CD8-positive, alpha-beta memory T cell (primary cell): ENCODE data around the gene SMIM24. TPM values are rescaled to one million over a fixed set of nuclear protein-coding genes. Genes with fewer than 3 reads are reported as not detected.

Experiments used
- CTCF ChIA-PET: fragments of 350-600 bp; sonication (Branson Sonifier 250); formaldehyde crosslinking; loops from one replicate; lab custom pipeline; 2021; ENCODE audit warnings: antibody characterized with exemption; lab: Charles Lee
- POLR2A ChIA-PET: fragments of 350-600 bp; sonication (Branson Sonifier 250); formaldehyde crosslinking; loops from one replicate; lab custom pipeline; 2021; ENCODE audit warnings: antibody characterized with exemption; lab: Charles Lee
- DNase-seq, 5 donors: peaks; one replicate each; pipeline versions ENCODE4 v3.0.0 to v3.0.0-alpha.2; 2020 to 2022; ENCODE audit warnings: mixed read lengths in 1 of 5
- H3K27ac ChIP-seq: one replicate; pipeline ENCODE4 v1.7.0; 2013; ENCODE audit warnings: low read depth, mild to moderate bottlenecking, low read length, moderate library complexity
- H3K27me3 ChIP-seq: 2 replicates; pipeline ENCODE4 v1.7.0; 2013; ENCODE audit warnings: low read length, mild to moderate bottlenecking; ENCODE audit not compliant: insufficient read depth, poor library complexity, severe bottlenecking
- H3K36me3 ChIP-seq: 2 replicates; pipeline ENCODE4 v1.7.0; 2013; ENCODE audit warnings: mild to moderate bottlenecking, low read length, moderate library complexity; ENCODE audit not compliant: insufficient read depth
- H3K4me1 ChIP-seq: 2 replicates; pipeline ENCODE4 v1.7.0; 2013; ENCODE audit warnings: mild to moderate bottlenecking, low read length, moderate library complexity; ENCODE audit not compliant: insufficient read depth
- H3K4me3 ChIP-seq: 2 replicates; pipeline ENCODE4 v1.7.0; 2013; ENCODE audit warnings: mild to moderate bottlenecking, low read length
- H3K9me3 ChIP-seq: 2 replicates; pipeline ENCODE4 v1.7.0; 2013; ENCODE audit warnings: mild to moderate bottlenecking, low read length
- H3K27ac Mint-ChIP-seq, 8 donors: one replicate each; pipeline ENCODE4 v1.8.0; 2020 to 2021; ENCODE audit warnings: mixed read lengths in 8 of 8, mild to moderate bottlenecking in 6 of 8, inconsistent platforms in 3 of 8, moderate library complexity in 3 of 8
- H3K27me3 Mint-ChIP-seq, 2 donors: one replicate each; pipeline ENCODE4 v1.8.0; 2020 to 2021; ENCODE audit warnings: mixed read lengths in 2 of 2, mild to moderate bottlenecking in 1 of 2, moderate library complexity in 1 of 2
- H3K36me3 Mint-ChIP-seq, 3 donors: one replicate each; pipeline ENCODE4 v1.8.0; 2020 to 2021; ENCODE audit warnings: mixed read lengths in 3 of 3, inconsistent platforms in 1 of 3, mild to moderate bottlenecking in 1 of 3
- H3K4me1 Mint-ChIP-seq, 3 donors: one replicate each; pipeline ENCODE4 v1.8.0; 2020 to 2021; ENCODE audit warnings: mixed read lengths in 3 of 3, inconsistent platforms in 1 of 3, mild to moderate bottlenecking in 1 of 3
- H3K4me3 Mint-ChIP-seq, 7 donors: one replicate each; pipeline ENCODE4 v1.8.0; 2020 to 2021; ENCODE audit warnings: mixed read lengths in 7 of 7, mild to moderate bottlenecking in 6 of 7, moderate library complexity in 4 of 7, inconsistent platforms in 2 of 7
- H3K9me3 Mint-ChIP-seq, 5 donors: one replicate each; pipeline ENCODE4 v1.8.0; 2020 to 2022; ENCODE audit warnings: mixed read lengths in 5 of 5, mild to moderate bottlenecking in 3 of 5, moderate library complexity in 2 of 5, inconsistent platforms in 1 of 5
- polyA plus RNA-seq: library from polyadenylated mRNA; unstranded; fragments of 300-500 nt; fragmentation: Illumina TruSeq; gene quantifications from one replicate; pipeline ENCODE4 v1.2.3, GENCODE V29; 2021
- total RNA-seq, 2 experiments: library from RNA; stranded (reverse); gene quantifications; one replicate each; pipeline ENCODE4 v1.2.3, GENCODE V29; 2021

Gene SMIM24
- total and polyA plus RNA-seq, 3 experiments from 2014 or later, result 0.66 TPM; not detected in 2

DNA sequence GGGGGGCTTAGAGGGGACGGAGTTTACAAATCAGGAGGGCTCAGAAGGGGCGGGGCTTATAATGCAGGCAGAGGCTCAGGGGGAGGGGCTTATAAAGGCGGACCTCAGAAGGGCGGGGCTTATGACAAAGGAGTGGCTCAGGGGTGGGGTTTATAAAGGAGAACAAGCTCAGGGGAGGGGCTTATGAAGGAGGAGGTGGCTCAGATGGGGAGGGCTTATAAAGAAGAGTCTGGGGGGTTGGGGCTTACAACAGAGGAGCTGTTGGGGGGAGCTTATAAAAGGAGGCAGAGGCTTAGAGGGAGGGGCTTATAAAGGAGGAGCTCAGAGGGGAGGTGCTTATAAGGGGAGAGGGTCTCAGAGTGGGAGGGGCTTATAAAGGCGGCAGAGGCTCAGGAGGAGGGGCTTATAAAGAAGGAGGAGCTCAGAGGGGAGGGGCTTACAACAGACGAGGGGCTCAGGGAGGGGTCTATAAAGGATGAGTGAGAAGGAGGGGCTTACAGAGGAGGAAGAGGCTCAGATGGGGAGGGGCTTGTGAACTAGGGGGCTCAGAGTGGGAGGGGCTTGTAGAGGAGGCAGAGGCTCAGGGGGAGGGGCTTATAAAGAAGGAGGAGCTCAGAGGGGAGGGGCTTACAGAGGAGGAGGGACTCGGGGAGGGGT, 1.0 kb downstream of the SMIM24 start:
- Mint-ChIP-seq H3K4me1 (peaks cover 10 to 16% (median 12%) of the 10 kb centered on the region in 3 donors), H3K36me3 (no peaks in the 10 kb centered on the region), H3K4me3 (peak overlapping the region in 5 of 7 donors; percentile 33 to 79 (median 62)), H3K27me3 (peaks cover 0 to under 1% of the 10 kb centered on the region in 2 donors), H3K27ac (peak overlapping the region in 1 of 8 donors; percentile 84), H3K9me3 (no peaks in the 10 kb centered on the region)
- ChIA-PET CTCF (interaction anchor here (0.6 to 0.9 kb wide), 2 partner anchors 34 to 50 kb away, joined by 3 read pairs; no protein-coding TSS in a partner anchor), POLR2A (interaction anchor here (0.6 kb wide), 2 partner anchors 54 to 138 kb away, joined by 4 read pairs; no protein-coding TSS in a partner anchor)
- peaks cover 9% of the 10 kb centered on the region for H3K4me1 ChIP-seq
- peak; percentile 25 to 71 (median 51) for DNase-seq
- no peaks in the 10 kb centered on the region for H3K36me3 ChIP-seq
- no peak overlapping the region for H3K4me3 ChIP-seq
- no peaks in the 10 kb centered on the region for H3K9me3 ChIP-seq
- H3K27me3 ChIP-seq, result no peaks in the 10 kb centered on the region
- no peak overlapping the region for H3K27ac ChIP-seq

DNA sequence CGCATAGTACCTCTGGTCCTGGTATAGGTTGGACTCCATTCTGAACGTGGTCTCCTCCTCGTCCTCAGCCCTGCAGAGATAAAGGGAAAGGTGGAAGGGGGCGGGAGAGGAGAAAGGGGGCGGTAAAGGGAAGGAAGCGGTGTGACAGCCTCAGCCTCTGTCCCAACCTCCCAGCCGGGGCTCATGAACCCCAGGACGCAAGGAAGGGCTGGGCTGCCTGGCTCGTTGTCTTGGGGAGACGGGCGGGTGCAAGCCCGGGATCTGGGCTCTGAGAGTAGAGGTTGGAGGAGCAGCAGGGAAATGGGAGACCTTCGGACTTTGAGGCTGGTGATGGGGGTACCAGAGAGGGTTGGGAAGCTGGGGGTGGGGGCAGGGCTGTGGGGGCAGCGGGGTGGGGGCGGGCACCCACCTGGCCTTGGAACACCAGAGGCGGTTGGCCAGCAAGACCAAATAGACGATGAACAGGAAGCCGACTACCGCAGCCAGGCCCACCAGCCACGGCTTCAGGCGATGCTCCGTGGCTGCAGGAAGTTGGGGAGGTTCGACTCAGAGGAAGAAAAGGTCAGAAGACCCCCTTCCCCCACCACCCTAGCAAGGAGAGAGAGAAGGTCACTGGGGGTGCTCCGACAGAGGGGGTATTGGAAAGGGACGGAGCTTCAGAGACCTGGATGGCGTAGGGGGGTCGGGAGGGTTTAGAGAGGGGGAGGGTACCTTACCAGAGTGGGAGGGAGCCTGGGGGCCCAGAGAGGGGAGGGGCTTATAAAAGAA, 1.7 kb downstream of the SMIM24 start:
- H3K4me3 ChIP-seq, result no peak overlapping the region
- no peaks in the 10 kb centered on the region for H3K27me3 ChIP-seq
- ChIA-PET POLR2A (interaction anchor here (0.6 kb wide), 1 partner anchor 137 kb away, joined by 4 read pairs; no protein-coding TSS in a partner anchor), CTCF (interaction anchor here (0.9 kb wide), 1 partner anchor 49 kb away, joined by 3 read pairs; no protein-coding TSS in a partner anchor)
- Mint-ChIP-seq H3K27me3 (no peaks in the 10 kb centered on the region), H3K27ac (peak overlapping the region in 4 of 8 donors; percentile 22 to 84 (median 74)), H3K9me3 (no peaks in the 10 kb centered on the region), H3K36me3 (no peaks in the 10 kb centered on the region), H3K4me1 (peaks cover 10 to 16% (median 12%) of the 10 kb centered on the region in 3 donors), H3K4me3 (peak overlapping the region in 5 of 7 donors; percentile 62 to 79 (median 72))
- peak in 2 of 5 donors; percentile 3 to 20 for DNase-seq
- no peak overlapping the region for H3K27ac ChIP-seq
- peaks cover 9% of the 10 kb centered on the region for H3K4me1 ChIP-seq
- no peaks in the 10 kb centered on the region for H3K9me3 ChIP-seq
- H3K36me3 ChIP-seq, result no peaks in the 10 kb centered on the region

DNA sequence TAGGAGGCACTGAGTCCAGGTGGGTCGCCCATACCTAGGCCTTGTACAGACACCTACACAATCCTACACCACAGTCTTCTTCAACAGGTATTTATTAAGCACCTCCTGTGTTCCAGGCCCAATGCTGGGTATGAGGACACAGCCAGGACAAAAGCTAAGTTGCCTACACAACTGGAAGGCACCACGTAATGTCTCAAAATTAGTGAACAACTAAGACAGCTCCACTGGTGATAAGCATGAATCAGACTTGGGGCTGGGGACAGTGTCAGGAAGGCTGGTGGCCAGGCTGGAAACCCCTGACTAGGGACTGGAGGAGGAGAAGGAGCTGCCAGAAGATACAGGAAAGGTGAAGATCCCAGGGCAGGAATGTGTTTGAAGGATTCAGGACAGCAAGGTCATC, 2.4 kb downstream of the SMIM24 start:
- H3K27ac Mint-ChIP-seq, result peak overlapping the region in 3 of 8 donors; percentile 29 to 91 (median 69)
- no peaks in the 10 kb centered on the region for H3K36me3 Mint-ChIP-seq
- Histone ChIP-seq H3K4me3 (no peak overlapping the region), H3K4me1 (peaks cover 9% of the 10 kb centered on the region), H3K27ac (no peak overlapping the region), H3K9me3 (no peaks in the 10 kb centered on the region), H3K36me3 (no peaks in the 10 kb centered on the region), H3K27me3 (no peaks in the 10 kb centered on the region)
- POLR2A ChIA-PET, result no interaction called here
- no peaks in the 10 kb centered on the region for H3K27me3 Mint-ChIP-seq
- H3K9me3 Mint-ChIP-seq, result no peaks in the 10 kb centered on the region
- peaks cover 10 to 16% (median 12%) of the 10 kb centered on the region in 3 donors for H3K4me1 Mint-ChIP-seq
- DNase-seq, result no peak
- CTCF ChIA-PET, result no interaction called here
- H3K4me3 Mint-ChIP-seq, result peak overlapping the region in 5 of 7 donors; percentile 5 to 70 (median 62)

DNA sequence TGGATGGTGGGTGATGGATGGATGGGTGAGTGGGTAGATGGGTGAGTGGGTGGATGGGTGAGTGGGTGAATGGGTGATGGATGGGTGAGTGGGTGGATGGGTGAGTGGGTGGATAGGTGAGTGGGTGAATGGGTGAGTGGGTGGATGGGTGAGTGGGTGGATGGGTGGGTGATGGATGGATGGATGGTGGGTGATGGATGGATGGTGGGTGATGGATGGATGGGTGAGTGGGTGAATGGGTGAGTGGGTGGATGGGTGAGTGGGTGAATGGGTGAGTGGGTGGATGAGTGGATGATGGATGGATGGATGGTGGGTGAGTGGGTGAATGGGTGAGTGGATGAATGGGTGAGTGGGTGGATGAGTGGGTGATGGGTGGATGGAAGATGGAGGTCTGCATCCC, 2.8 kb downstream of the SMIM24 start:
- H3K36me3 ChIP-seq, result no peaks in the 10 kb centered on the region
- no peaks in the 10 kb centered on the region for H3K9me3 ChIP-seq
- ChIA-PET POLR2A (no interaction called here), CTCF (no interaction called here)
- Mint-ChIP-seq H3K27ac (no peak overlapping the region), H3K4me3 (no peak overlapping the region), H3K9me3 (no peaks in the 10 kb centered on the region), H3K27me3 (no peaks in the 10 kb centered on the region), H3K4me1 (peaks cover 10 to 16% (median 12%) of the 10 kb centered on the region in 3 donors), H3K36me3 (no peaks in the 10 kb centered on the region)
- no peak overlapping the region for H3K27ac ChIP-seq
- H3K4me3 ChIP-seq, result no peak overlapping the region
- no peaks in the 10 kb centered on the region for H3K27me3 ChIP-seq
- H3K4me1 ChIP-seq, result peaks cover 9% of the 10 kb centered on the region
- no peak for DNase-seq

DNA sequence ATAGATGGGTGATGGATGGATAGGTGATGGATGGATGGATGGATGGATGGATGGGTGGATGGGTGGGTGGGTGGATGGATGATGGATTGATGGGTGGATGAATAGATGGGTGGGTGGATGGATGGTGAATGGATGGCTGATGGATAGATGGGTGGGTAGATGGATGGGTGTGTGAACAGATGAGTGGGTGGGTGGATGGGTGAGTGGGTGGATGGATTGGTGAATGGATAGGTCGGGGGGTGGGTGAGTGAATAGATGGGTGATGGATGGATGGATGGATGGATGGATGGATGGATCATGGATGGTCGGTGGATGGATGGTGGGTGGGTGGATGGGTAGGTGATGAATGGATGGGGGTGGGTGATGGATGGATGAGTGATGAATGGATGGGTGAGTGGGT, 3.5 kb downstream of the SMIM24 start:
- Mint-ChIP-seq H3K4me1 (peaks cover 10 to 16% (median 12%) of the 10 kb centered on the region in 3 donors), H3K9me3 (no peaks in the 10 kb centered on the region), H3K4me3 (no peak overlapping the region), H3K27ac (no peak overlapping the region), H3K36me3 (no peaks in the 10 kb centered on the region), H3K27me3 (no peaks in the 10 kb centered on the region)
- POLR2A ChIA-PET, result no interaction called here
- Histone ChIP-seq H3K9me3 (no peaks in the 10 kb centered on the region), H3K36me3 (no peaks in the 10 kb centered on the region), H3K27ac (no peak overlapping the region), H3K4me1 (peaks cover 9% of the 10 kb centered on the region), H3K4me3 (no peak overlapping the region), H3K27me3 (no peaks in the 10 kb centered on the region)
- DNase-seq, result no peak
- CTCF ChIA-PET, result no interaction called here

DNA sequence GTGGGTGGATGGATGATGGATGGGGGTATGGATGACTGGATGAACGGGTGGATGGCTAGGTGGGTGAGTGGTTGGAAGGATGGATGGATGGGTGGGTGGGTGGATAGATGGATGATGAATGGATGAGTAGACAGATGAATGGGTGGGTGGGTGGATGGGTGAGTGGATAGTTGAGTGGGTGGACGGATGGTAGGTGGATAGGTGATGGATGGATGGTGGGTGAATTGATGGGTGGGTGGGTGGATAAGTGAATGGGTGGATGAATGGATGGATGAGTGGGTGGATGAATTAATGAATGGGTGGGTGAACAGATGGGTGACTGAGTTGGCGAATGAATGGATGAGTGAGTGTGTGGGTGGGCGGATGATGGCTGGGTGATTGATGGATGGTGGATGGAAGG, 4.9 kb downstream of the SMIM24 start:
- Histone ChIP-seq H3K4me3 (no peak overlapping the region), H3K27ac (no peak overlapping the region), H3K4me1 (peaks cover 9% of the 10 kb centered on the region), H3K9me3 (no peaks in the 10 kb centered on the region), H3K27me3 (no peaks in the 10 kb centered on the region), H3K36me3 (no peaks in the 10 kb centered on the region)
- POLR2A ChIA-PET, result no interaction called here
- Mint-ChIP-seq H3K36me3 (no peaks in the 10 kb centered on the region), H3K4me1 (peaks cover 10 to 16% (median 12%) of the 10 kb centered on the region in 3 donors), H3K9me3 (no peaks in the 10 kb centered on the region), H3K27me3 (peaks cover 0 to 1% of the 10 kb centered on the region in 2 donors), H3K27ac (no peak overlapping the region), H3K4me3 (no peak overlapping the region)
- CTCF ChIA-PET, result no interaction called here
- DNase-seq, result no peak

DNA sequence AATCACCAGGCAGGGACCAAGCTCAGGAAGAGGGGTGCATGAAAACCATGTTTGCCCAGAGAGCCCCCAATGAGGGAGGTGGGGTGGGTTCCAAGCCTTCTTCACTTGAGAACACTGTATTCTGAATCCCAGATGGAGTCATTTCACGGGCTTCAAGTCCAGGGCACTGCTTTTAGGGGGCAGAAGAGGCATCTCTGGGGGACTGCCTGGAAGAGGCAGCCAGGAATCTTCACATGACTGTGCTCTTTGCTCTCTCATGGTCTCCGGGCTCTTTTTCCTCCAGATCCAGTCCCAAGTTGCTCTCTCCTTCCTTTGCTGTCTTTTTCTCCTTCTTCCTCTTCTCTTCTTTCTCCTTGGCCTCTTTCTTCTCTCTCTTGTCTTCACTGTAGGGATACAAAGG, 5.7 kb downstream of the SMIM24 start:
- H3K27me3 Mint-ChIP-seq, result peaks cover 0 to 1% of the 10 kb centered on the region in 2 donors
- peaks cover 10 to 16% (median 12%) of the 10 kb centered on the region in 3 donors for H3K4me1 Mint-ChIP-seq
- H3K36me3 ChIP-seq, result no peaks in the 10 kb centered on the region
- no peak overlapping the region for H3K27ac Mint-ChIP-seq
- H3K4me1 ChIP-seq, result peaks cover 9% of the 10 kb centered on the region
- H3K4me3 Mint-ChIP-seq, result no peak overlapping the region
- no peaks in the 10 kb centered on the region for H3K27me3 ChIP-seq
- DNase-seq, result no peak
- H3K36me3 Mint-ChIP-seq, result no peaks in the 10 kb centered on the region
- H3K4me3 ChIP-seq, result no peak overlapping the region
- no peaks in the 10 kb centered on the region for H3K9me3 ChIP-seq
- ChIA-PET CTCF (no interaction called here), POLR2A (no interaction called here)
- H3K27ac ChIP-seq, result no peak overlapping the region
- no peaks in the 10 kb centered on the region for H3K9me3 Mint-ChIP-seq

DNA sequence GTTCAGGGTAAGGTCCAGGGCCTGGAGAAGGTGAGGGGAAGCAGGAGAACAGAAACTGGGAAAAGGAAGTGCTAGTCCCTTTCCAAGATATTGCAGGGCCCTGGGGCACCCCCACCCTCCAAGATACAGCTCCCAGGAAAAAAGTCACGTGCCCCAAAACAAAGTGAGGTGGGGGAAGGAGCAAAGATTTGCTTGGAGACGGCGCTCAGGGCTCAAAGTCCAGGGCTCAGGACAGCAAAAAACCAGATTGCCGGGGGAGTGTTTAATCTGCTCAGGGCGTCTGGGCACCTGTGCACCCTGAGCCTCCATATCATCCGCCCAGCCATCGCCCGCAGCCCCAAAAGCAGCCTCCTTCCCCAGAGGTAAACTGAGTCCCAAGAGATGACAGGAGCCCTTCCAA, 6.3 kb downstream of the SMIM24 start:
- CTCF ChIA-PET, result interaction anchor here (1.3 kb wide), 1 partner anchor 144 kb away, joined by 3 read pairs; no protein-coding TSS in a partner anchor
- Histone ChIP-seq H3K36me3 (no peaks in the 10 kb centered on the region), H3K9me3 (no peaks in the 10 kb centered on the region), H3K4me1 (peaks cover 3% of the 10 kb centered on the region), H3K4me3 (no peak overlapping the region), H3K27ac (no peak overlapping the region), H3K27me3 (no peaks in the 10 kb centered on the region)
- no peaks in the 10 kb centered on the region for H3K9me3 Mint-ChIP-seq
- peaks cover 0 to 1% of the 10 kb centered on the region in 2 donors for H3K27me3 Mint-ChIP-seq
- H3K4me3 Mint-ChIP-seq, result no peak overlapping the region
- POLR2A ChIA-PET, result no interaction called here
- H3K27ac Mint-ChIP-seq, result no peak overlapping the region
- H3K4me1 Mint-ChIP-seq, result peaks cover 8 to 12% (median 10%) of the 10 kb centered on the region in 3 donors
- no peaks in the 10 kb centered on the region for H3K36me3 Mint-ChIP-seq
- DNase-seq, result no peak
